H1 (cell line): ENCODE data around the gene ZBTB7A. TPM values are rescaled to one million over a fixed set of nuclear protein-coding genes. Genes with fewer than 3 reads are reported as not detected.

Experiments used
- ASH2L ChIP-seq: fragments of 200-600, 300-600 bp; sonication (generic); IDR thresholded peaks from one replicate; pipeline ENCODE4 v1.7.1; 2017; ENCODE audit warnings: low read length
- ATF2 ChIP-seq: IDR thresholded peaks from 2 replicates; pipeline ENCODE4 v1.6.1; 2012; ENCODE audit warnings: low read length, inconsistent platforms
- EGR1 ChIP-seq: IDR thresholded peaks from 2 replicates; pipeline ENCODE4 v1.6.1; 2011; ENCODE audit warnings: low read depth, low read length, borderline replicate concordance
- EP300 ChIP-seq, 2 experiments: IDR thresholded peaks; 1 replicate in 1 of 2; 2 replicates in 1 of 2; pipeline ENCODE4 v1.6.1; 2011 to 2012; ENCODE audit warnings: low read depth in 2 of 2, low read length in 2 of 2, mild to moderate bottlenecking in 2 of 2, borderline replicate concordance in 1 of 2, inconsistent platforms in 1 of 2, moderate library complexity in 1 of 2
- GABPA ChIP-seq: IDR thresholded peaks from 2 replicates; pipeline ENCODE4 v1.6.1; 2011; ENCODE audit warnings: mild to moderate bottlenecking, low read length, moderate library complexity, borderline replicate concordance; ENCODE audit not compliant: insufficient read depth
- HDAC2 ChIP-seq, 2 experiments: fragments of 300-600 bp in 1 of 2; sonication (generic) in 1 of 2; IDR thresholded peaks; 2 replicates each; pipeline ENCODE4 v1.6.1; 2011 to 2012; ENCODE audit warnings: low read depth in 2 of 2, low read length in 2 of 2, mild to moderate bottlenecking in 2 of 2, moderate library complexity in 2 of 2, borderline replicate concordance in 1 of 2, inconsistent platforms in 1 of 2
- RBBP5 ChIP-seq: IDR thresholded peaks from 2 replicates; pipeline ENCODE4 v1.7.1; 2012; ENCODE audit warnings: low read depth, mild to moderate bottlenecking, inconsistent platforms, low read length, moderate library complexity, borderline replicate concordance
- TAF1 ChIP-seq: IDR thresholded peaks from 2 replicates; pipeline ENCODE4 v1.6.1; 2011; ENCODE audit warnings: mild to moderate bottlenecking, low read depth, low read length
- TBP ChIP-seq: IDR thresholded peaks from 2 replicates; pipeline ENCODE4 v1.6.1; 2011; ENCODE audit warnings: low read depth, low read length, improper control_type of control experiment
- YY1 ChIP-seq: IDR thresholded peaks from 2 replicates; pipeline ENCODE4 v1.6.1; 2011; ENCODE audit warnings: low read depth, mild to moderate bottlenecking, low read length
- polyA plus RNA-seq, 7 experiments: library from polyadenylated mRNA; depleted of rRNA in 3 of 7; stranded (reverse) in 5 of 7; unstranded in 2 of 7; fragments of >200 nt in 5 of 7; fragments of 200-250 nt in 2 of 7; gene quantifications; 1 replicate in 5 of 7; 2 replicates in 1 of 7; 4 replicates in 1 of 7; pipeline versions ENCODE4 v1.2.1 to v1.2.3, GENCODE V29; 2011 to 2013; ENCODE audit warnings: missing spikeins in 2 of 7, mixed read lengths in 2 of 7
- total RNA-seq: library from RNA; stranded (reverse); fragmentation: NEBNext Ultra II Directional; extraction: Animal tissue kit (Norgen Biotek cat#: 25700); gene quantifications from 2 replicates; pipeline ENCODE4 v1.2.1, GENCODE V29; 2021

ZBTB7A gene
- total and polyA plus RNA-seq, 2 of the 8 experiments (the other 6 are each of a cell fraction or from before 2014, with no cell fraction given) = 5.6 to 17.8 TPM

- TF ChIP-seq HDAC2 (IDR thresholded peaks at IDR 0.05; ENCODE audit: borderline replicate concordance in 1 of 2, low read depth in 2 of 2, low read length in 2 of 2) (peak in 1 of 2 experiments; percentile 79; a peak in 1 of 4 replicates), RBBP5 (peak; percentile 91; the same call in 1 of the 2 replicates), TBP (peak; percentile 68; the same call in 1 of the 2 replicates), TAF1 (peak; percentile 94), EGR1 (peak; percentile 70; the same call in 1 of the 2 replicates), ASH2L (peak; percentile 93), GABPA (peak; percentile 29; the same call in 1 of the 2 replicates), ATF2 (no peak), EP300 (IDR thresholded peaks at IDR 0.05; ENCODE audit: borderline replicate concordance in 1 of 2, low read depth in 2 of 2, low read length in 2 of 2) (peak in 1 of 2 experiments; percentile 16; a peak in 1 of 3 replicates), YY1 (peak; percentile 95)
- TF ChIP-seq, all 59 proteins: peak for 22
These were observed 59.5 kb downstream of the ZBTB7A start, which contains the start of gene PIAS4 (continued) for GRCh38 chr19:4007021-4007835.
